GM23338 (cell line): ENCODE measurements around the gene SSR4. TPM values are rescaled to one million over a fixed set of nuclear protein-coding genes. Genes with fewer than 3 reads are reported as not detected.

Experiments used
- ATAC-seq: fragments of 200-7000 bp; cut with Tn5 transposase; 3 replicates; pipeline ENCODE4 v1.9.1; 2020
- DNase-seq: peaks from one replicate; pipeline ENCODE4 v3.0.0-alpha.2; 2015; ENCODE audit warnings: low spot score
- H2AFZ ChIP-seq: fragments of 200-600 bp; sonication (generic); 2 replicates; pipeline ENCODE4 v1.8.0; 2016; ENCODE audit warnings: antibody characterized with exemption, mild to moderate bottlenecking, moderate library complexity
- H3F3A ChIP-seq: fragments of 200-600 bp; sonication (generic); replicated peaks from 2 replicates; pipeline ENCODE4 v1.8.0; 2017; ENCODE audit warnings: antibody characterized with exemption, mixed run types, low read depth
- H3K27ac ChIP-seq: fragments of 200-600 bp; sonication (generic); 2 replicates; pipeline ENCODE4 v1.6.1; 2016; ENCODE audit warnings: low read depth
- H3K27me3 ChIP-seq: fragments of 200-600 bp; sonication (generic); 2 replicates; pipeline ENCODE4 v1.8.0; 2016; ENCODE audit warnings: mild to moderate bottlenecking, mixed run types, moderate library complexity; ENCODE audit not compliant: insufficient read depth
- H3K36me3 ChIP-seq: fragments of 200-600 bp; sonication (generic); 2 replicates; pipeline ENCODE4 v1.8.0; 2016; ENCODE audit warnings: mild to moderate bottlenecking; ENCODE audit not compliant: insufficient read depth
- H3K4me1 ChIP-seq: fragments of 200-600 bp; sonication (generic); 2 replicates; pipeline ENCODE4 v1.8.0; 2016; ENCODE audit warnings: mild to moderate bottlenecking, moderate library complexity; ENCODE audit not compliant: insufficient read depth
- H3K4me2 ChIP-seq: fragments of 200-600 bp; sonication (generic); 2 replicates; pipeline ENCODE4 v1.7.1; 2017; ENCODE audit warnings: mixed run types
- H3K4me3 ChIP-seq: fragments of 200-600 bp; sonication (generic); 2 replicates; pipeline ENCODE4 v1.6.1; 2016; ENCODE audit warnings: mixed run types
- H3K79me2 ChIP-seq: fragments of 200-600 bp; sonication (generic); replicated peaks from 2 replicates; pipeline ENCODE4 v1.8.0; 2017; ENCODE audit warnings: mild to moderate bottlenecking; ENCODE audit not compliant: insufficient read depth
- H3K9me2 ChIP-seq: fragments of 200-600 bp; sonication (generic); 2 replicates; pipeline ENCODE4 v1.8.0; 2017; ENCODE audit not compliant: insufficient read depth
- H4K20me1 ChIP-seq: fragments of 200-600 bp; sonication (generic); replicated peaks from 2 replicates; pipeline ENCODE4 v1.8.0; 2017; ENCODE audit warnings: mild to moderate bottlenecking; ENCODE audit not compliant: insufficient read depth
- H3K27ac Mint-ChIP-seq: 2 replicates; pipeline ENCODE4 v1.8.0; 2020; ENCODE audit warnings: inconsistent platforms, mild to moderate bottlenecking, moderate library complexity, mixed read lengths
- H3K27me3 Mint-ChIP-seq: 3 replicates; pipeline ENCODE4 v1.8.0; 2022; ENCODE audit warnings: low read depth, mild to moderate bottlenecking, moderate library complexity, mixed read lengths, inconsistent platforms; ENCODE audit not compliant: insufficient read depth, poor library complexity
- H3K36me3 Mint-ChIP-seq: 3 replicates; pipeline ENCODE4 v1.8.0; 2021; ENCODE audit warnings: low read depth, mild to moderate bottlenecking, inconsistent platforms, moderate library complexity, mixed read lengths
- H3K4me1 Mint-ChIP-seq: 3 replicates; pipeline ENCODE4 v1.8.0; 2020; ENCODE audit warnings: mild to moderate bottlenecking, inconsistent platforms, mixed read lengths
- H3K4me3 Mint-ChIP-seq: 3 replicates; pipeline ENCODE4 v1.8.0; 2021; ENCODE audit warnings: moderate library complexity, mild to moderate bottlenecking, inconsistent platforms, mixed read lengths
- H3K9me3 Mint-ChIP-seq: 3 replicates; pipeline ENCODE4 v1.8.0; 2020; ENCODE audit warnings: moderate library complexity, mild to moderate bottlenecking, inconsistent platforms, mixed read lengths
- CREB1 ChIP-seq: fragments of 250-450 bp; sonication (Bioruptor Pico); IDR thresholded peaks from 2 replicates; pipeline ENCODE4 v1.5.0; 2020; ENCODE audit warnings: low read depth, mild to moderate bottlenecking, moderate library complexity
- EZH2 ChIP-seq: fragments of 200-600 bp; sonication (generic); IDR thresholded peaks from one replicate; pipeline ENCODE4 v1.8.0; 2017; ENCODE audit warnings: antibody characterized with exemption, mild to moderate bottlenecking, low read depth; ENCODE audit not compliant: unreplicated experiment
- NANOG ChIP-seq: IDR thresholded peaks from 2 replicates; pipeline ENCODE4 v1.6.1; 2016; ENCODE audit warnings: antibody characterized with exemption, borderline replicate concordance
- STAT1 ChIP-seq: IDR thresholded peaks from one replicate; pipeline ENCODE4 v1.6.1; 2016; ENCODE audit warnings: antibody characterized with exemption; ENCODE audit not compliant: unreplicated experiment
- ZNF114 ChIP-seq: fragments of 250-450 bp; sonication (Bioruptor Pico); IDR thresholded peaks from 2 replicates; pipeline ENCODE4 v1.5.0; 2020; ENCODE audit warnings: mild to moderate bottlenecking, moderate library complexity
- polyA plus RNA-seq: library from polyadenylated mRNA; unstranded; fragments of >200 nt; fragmentation: Nextera tagmentation; extraction: Ambion mirVana; gene quantifications from 2 replicates; pipeline ENCODE4 v1.2.1, GENCODE V29; 2016
- total RNA-seq: library from RNA; depleted of rRNA; stranded (reverse); fragments of >200 nt; shearing (Covaris generic); gene quantifications from 2 replicates; pipeline ENCODE4 v1.2.3, GENCODE V29; 2014
- TF ChIP-seq, protein P1 (sequence below): IDR thresholded peaks from 2 replicates; pipeline ENCODE4 v1.6.1; 2016; ENCODE audit warnings: antibody characterized with exemption
- TF ChIP-seq, protein P2 (sequence below): IDR thresholded peaks from one replicate; pipeline ENCODE4 v1.6.1; 2018; ENCODE audit warnings: antibody characterized with exemption; ENCODE audit not compliant: unreplicated experiment
- TF ChIP-seq, protein P3 (sequence below), 2 experiments: fragments of 200-600 bp in 1 of 2; sonication (generic) in 1 of 2; conservative IDR thresholded peaks; 2 replicates each; pipeline versions ENCODE4 v1.5.1 to v1.6.1; 2016 to 2017; ENCODE audit warnings: antibody characterized with exemption in 2 of 2, low read depth in 2 of 2, mild to moderate bottlenecking in 2 of 2, moderate library complexity in 1 of 2

The SSR4 gene
- total and polyA plus RNA-seq, 2 experiments from 2014 or later: 107 to 352 TPM

DNA sequence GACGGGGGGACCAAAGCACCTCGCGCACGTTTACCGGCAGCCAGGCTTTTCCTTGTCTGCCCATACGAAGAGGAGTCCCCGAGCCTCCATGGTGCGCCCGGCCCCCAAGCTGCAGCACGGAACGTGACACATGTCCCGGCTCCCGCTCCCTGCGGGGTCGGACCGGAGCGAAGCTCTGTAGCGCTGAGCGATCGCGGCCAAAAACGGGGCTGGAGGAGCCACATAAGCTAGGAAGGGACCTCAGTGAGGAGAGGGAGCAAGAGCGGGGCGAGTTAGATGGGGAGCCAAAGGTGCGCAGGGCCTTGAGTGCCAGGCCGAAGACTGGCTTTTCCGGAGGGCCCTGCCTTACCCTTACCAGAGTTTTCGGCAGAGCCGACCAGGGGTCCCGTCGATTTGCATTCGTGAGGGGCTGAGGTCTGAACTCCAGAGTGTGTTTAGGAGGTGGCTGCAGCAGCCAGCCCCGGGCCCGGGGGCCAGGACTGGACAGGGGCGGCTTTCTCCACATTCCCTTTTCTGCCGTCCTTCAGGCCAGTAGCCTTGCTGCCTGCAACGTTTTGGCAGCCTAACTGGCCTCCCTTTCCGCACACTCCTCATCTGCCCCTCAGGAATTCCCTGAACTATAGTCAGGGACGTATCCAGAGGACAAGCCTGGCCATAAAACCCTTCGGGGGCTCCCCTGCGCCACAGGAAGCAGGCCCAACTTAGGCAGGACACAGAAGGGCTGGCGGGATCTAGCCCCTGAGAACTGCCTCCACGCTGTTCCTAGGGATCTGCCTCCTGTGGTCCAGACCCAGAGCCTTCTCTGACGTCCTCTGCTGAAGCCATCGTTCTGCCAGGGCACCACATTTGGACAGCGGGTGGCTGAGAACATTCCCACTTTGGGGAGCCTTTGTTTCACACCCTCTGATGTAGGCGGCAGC is 689 bp downstream of the SSR4 start:
- peaks cover 8% of the 10 kb centered on the region for H3K27me3 Mint-ChIP-seq
- no peak overlapping the region for H3K27ac ChIP-seq
- peak; percentile 6 for ATAC-seq
- H4K20me1 ChIP-seq: 0 out of 2 replicates have a peak, but pooled peaks cover 3% of the 10 kb centered on the region
- peaks cover 25% of the 10 kb centered on the region for H3K36me3 Mint-ChIP-seq
- no peak for TF ChIP-seq ZNF114 (CRISPR knock-in tag)
- TF ChIP-seq CREB1 (CRISPR knock-in tag): no peak
- no peak for TF ChIP-seq NANOG
- TF ChIP-seq, protein P1, sequence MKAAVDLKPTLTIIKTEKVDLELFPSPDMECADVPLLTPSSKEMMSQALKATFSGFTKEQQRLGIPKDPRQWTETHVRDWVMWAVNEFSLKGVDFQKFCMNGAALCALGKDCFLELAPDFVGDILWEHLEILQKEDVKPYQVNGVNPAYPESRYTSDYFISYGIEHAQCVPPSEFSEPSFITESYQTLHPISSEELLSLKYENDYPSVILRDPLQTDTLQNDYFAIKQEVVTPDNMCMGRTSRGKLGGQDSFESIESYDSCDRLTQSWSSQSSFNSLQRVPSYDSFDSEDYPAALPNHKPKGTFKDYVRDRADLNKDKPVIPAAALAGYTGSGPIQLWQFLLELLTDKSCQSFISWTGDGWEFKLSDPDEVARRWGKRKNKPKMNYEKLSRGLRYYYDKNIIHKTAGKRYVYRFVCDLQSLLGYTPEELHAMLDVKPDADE: no peak
- TF ChIP-seq, protein P2, sequence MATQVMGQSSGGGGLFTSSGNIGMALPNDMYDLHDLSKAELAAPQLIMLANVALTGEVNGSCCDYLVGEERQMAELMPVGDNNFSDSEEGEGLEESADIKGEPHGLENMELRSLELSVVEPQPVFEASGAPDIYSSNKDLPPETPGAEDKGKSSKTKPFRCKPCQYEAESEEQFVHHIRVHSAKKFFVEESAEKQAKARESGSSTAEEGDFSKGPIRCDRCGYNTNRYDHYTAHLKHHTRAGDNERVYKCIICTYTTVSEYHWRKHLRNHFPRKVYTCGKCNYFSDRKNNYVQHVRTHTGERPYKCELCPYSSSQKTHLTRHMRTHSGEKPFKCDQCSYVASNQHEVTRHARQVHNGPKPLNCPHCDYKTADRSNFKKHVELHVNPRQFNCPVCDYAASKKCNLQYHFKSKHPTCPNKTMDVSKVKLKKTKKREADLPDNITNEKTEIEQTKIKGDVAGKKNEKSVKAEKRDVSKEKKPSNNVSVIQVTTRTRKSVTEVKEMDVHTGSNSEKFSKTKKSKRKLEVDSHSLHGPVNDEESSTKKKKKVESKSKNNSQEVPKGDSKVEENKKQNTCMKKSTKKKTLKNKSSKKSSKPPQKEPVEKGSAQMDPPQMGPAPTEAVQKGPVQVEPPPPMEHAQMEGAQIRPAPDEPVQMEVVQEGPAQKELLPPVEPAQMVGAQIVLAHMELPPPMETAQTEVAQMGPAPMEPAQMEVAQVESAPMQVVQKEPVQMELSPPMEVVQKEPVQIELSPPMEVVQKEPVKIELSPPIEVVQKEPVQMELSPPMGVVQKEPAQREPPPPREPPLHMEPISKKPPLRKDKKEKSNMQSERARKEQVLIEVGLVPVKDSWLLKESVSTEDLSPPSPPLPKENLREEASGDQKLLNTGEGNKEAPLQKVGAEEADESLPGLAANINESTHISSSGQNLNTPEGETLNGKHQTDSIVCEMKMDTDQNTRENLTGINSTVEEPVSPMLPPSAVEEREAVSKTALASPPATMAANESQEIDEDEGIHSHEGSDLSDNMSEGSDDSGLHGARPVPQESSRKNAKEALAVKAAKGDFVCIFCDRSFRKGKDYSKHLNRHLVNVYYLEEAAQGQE: no peak
- TF ChIP-seq EZH2: no peak
- TF ChIP-seq, protein P3, sequence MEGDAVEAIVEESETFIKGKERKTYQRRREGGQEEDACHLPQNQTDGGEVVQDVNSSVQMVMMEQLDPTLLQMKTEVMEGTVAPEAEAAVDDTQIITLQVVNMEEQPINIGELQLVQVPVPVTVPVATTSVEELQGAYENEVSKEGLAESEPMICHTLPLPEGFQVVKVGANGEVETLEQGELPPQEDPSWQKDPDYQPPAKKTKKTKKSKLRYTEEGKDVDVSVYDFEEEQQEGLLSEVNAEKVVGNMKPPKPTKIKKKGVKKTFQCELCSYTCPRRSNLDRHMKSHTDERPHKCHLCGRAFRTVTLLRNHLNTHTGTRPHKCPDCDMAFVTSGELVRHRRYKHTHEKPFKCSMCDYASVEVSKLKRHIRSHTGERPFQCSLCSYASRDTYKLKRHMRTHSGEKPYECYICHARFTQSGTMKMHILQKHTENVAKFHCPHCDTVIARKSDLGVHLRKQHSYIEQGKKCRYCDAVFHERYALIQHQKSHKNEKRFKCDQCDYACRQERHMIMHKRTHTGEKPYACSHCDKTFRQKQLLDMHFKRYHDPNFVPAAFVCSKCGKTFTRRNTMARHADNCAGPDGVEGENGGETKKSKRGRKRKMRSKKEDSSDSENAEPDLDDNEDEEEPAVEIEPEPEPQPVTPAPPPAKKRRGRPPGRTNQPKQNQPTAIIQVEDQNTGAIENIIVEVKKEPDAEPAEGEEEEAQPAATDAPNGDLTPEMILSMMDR (conservative IDR thresholded peaks at IDR 0.05; ENCODE audit: low read depth in 2 of 2): no peak
- TF ChIP-seq STAT1: no peak
- no peaks in the 10 kb centered on the region for H3K9me3 Mint-ChIP-seq
- peak overlapping the region; percentile 77 for H3K4me3 ChIP-seq
- peak overlapping the region; percentile 84 for H3K4me2 ChIP-seq
- H3K9me2 ChIP-seq: no peaks in the 10 kb centered on the region
- no peaks in the 10 kb centered on the region for H3K27me3 ChIP-seq
- H3K79me2 ChIP-seq: peaks cover 36% of the 10 kb centered on the region
- no peaks in the 10 kb centered on the region for H3F3A ChIP-seq
- H3K27ac Mint-ChIP-seq: peak overlapping the region; percentile 11; the same call in 1 of the 2 replicates
- H3K36me3 ChIP-seq: no peaks in the 10 kb centered on the region
- H3K4me1 Mint-ChIP-seq: peaks cover 17% of the 10 kb centered on the region
- H3K4me3 Mint-ChIP-seq: peak overlapping the region; percentile 92
- no peaks in the 10 kb centered on the region for H3K4me1 ChIP-seq
- no peak for DNase-seq
- H2AFZ ChIP-seq: no peak overlapping the region
